ENCODE measurements around the gene GINS3. TPM values are rescaled to one million over a fixed set of nuclear protein-coding genes. Genes with fewer than 3 reads are reported as not detected.
A peak's percentile ranks its signal among the peaks of the same experiment; 100 is the strongest.

GINS3 gene
- total RNA-seq (7.1 TPM), polyA plus RNA-seq (ENCODE audit: insufficient read depth in 1 of 8, insufficient read length in 8 of 8, low replicate concordance in 1 of 8) (10 to 100 TPM in 3 of 8 donors, 1 to 10 TPM in 5; 7.7 to 12.6 (median 9.1) TPM)
- long read RNA-seq, donor 1, partial matches to known transcripts = 0 of 5 reads
- long read RNA-seq, donor 1, other reads (novel, unspliced or antisense) = 0 of 5 reads
- long read RNA-seq, donor 2 = 0 reads
- long read RNA-seq, donor 3, partial matches to known transcripts = 0 of 2 reads
- long read RNA-seq, donor 3, other reads (novel, unspliced or antisense) = 0 of 2 reads
- long read RNA-seq, donor 4, partial matches to known transcripts = 0 of 3 reads
- long read RNA-seq, donor 4, other reads (novel, unspliced or antisense) = 0 of 3 reads
- long read RNA-seq, donor 5, transcript GINS3-206 (1 exons, 3,202 nt) = major isoform, 12 of 18 reads
- long read RNA-seq, donor 5, partial matches to known transcripts = 0 of 18 reads
- long read RNA-seq, donor 5, other reads (novel, unspliced or antisense) = 0 of 18 reads
- long read RNA-seq, donor 6, partial matches to known transcripts = 0 of 4 reads
- long read RNA-seq, donor 6, other reads (novel, unspliced or antisense) = 0 of 4 reads
- long read RNA-seq, donor 7, transcript GINS3-206 (1 exons, 3,202 nt) = major isoform, 11 of 15 reads
- long read RNA-seq, donor 7, partial matches to known transcripts = 0 of 15 reads
- long read RNA-seq, donor 7, other reads (novel, unspliced or antisense) = 0 of 15 reads
- long read RNA-seq, donor 8, partial matches to known transcripts = 0 of 4 reads
- long read RNA-seq, donor 8, other reads (novel, unspliced or antisense) = 0 of 4 reads
- long read RNA-seq, donor 9, transcript GINS3-206 (1 exons, 3,202 nt) = major isoform, 6 of 9 reads
- long read RNA-seq, donor 9, partial matches to known transcripts = 0 of 9 reads
- long read RNA-seq, donor 9, other reads (novel, unspliced or antisense) = 0 of 9 reads
- long read RNA-seq, donor 10, transcript GINS3-206 (1 exons, 3,202 nt) = major isoform, 5 of 7 reads
- long read RNA-seq, donor 10, partial matches to known transcripts = 0 of 7 reads
- long read RNA-seq, donor 10, other reads (novel, unspliced or antisense) = 0 of 7 reads
- long read RNA-seq, donor 11, transcript GINS3-206 (1 exons, 3,202 nt) = major isoform, 8 of 10 reads
- long read RNA-seq, donor 11, partial matches to known transcripts = 0 of 10 reads
- long read RNA-seq, donor 11, other reads (novel, unspliced or antisense) = 0 of 10 reads

DNA sequence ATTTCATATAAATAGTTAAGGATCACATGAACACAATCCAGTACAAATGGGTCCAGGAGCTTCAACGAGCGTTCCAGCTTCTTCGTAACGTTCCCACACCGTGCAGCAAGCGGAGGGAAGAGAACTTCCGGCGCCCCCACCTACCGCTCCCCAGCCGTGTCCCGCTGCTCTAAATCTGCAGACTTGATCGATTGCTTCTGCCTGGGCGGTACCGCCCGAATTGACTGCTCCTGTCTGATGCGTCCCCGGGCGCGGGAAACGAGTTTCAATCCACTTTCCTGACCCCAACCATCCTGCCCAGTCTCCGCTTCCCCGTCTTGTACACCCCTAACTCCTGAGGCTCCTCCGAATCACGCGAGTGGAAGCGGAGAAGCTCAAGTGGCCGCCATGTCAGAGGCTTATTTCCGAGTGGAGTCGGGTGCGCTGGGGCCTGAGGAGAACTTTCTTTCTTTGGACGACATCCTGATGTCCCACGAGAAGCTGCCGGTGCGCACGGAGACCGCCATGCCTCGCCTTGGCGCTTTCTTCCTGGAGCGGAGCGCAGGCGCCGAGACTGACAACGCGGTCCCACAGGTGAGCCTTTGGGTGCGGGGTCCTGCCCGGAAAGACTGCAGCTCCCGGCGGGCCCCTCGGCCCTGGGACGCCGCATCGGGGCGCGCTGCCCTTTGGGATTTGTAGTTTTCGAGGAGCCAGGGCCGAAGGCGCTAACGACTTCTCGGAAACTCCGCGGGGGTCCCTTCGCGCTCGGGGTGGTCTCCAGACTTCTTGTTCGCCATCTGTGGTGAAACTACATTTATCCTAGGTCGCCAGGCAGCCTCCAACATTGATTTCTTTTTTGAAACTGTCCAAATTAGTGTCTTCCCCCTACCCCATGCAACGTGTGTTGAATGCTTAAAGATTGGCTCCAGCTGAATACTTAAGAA, at the start of gene GINS3:
Gene GINS3 (plus strand): TSS at position 257 of the 923 bp plus-strand sequence. CDS start 131 bp downstream, at position 388.
- Histone ChIP-seq H3K9me3 (replicated peaks; ENCODE audit: control insufficient read depth, low read depth, low read length) (no peaks in the 10 kb centered on the region), H3K4me3 (ENCODE audit: low read length) (peak within 1 kb of the TSS; percentile 99), H3K36me3 (ENCODE audit: control insufficient read depth, insufficient read depth, low read length) (no peaks in the 10 kb centered on the region), H3K4me1 (ENCODE audit: control insufficient read depth, insufficient read depth, low read length) (peaks cover 3% of the 10 kb centered on the region), H3K27me3 (ENCODE audit: control insufficient read depth, insufficient read depth, low read length) (peaks cover 4% of the 10 kb centered on the region), H3K27ac (ENCODE audit: low read length) (peak within 1 kb of the TSS; percentile 88)
- 0% methylated on average over 63 of the region's 67 CpGs for WGBS (ENCODE audit: insufficient coverage)
- DNase-seq = peak; percentile 97

- Histone ChIP-seq H3K4me1 (ENCODE audit: control insufficient read depth, insufficient read depth, low read length) (peaks cover 11% of the 10 kb centered on the region), H3K4me3 (ENCODE audit: low read length) (no peak overlapping the region), H3K9me3 (replicated peaks; ENCODE audit: control insufficient read depth, low read depth, low read length) (no peaks in the 10 kb centered on the region), H3K27ac (ENCODE audit: low read length) (no peak overlapping the region), H3K27me3 (ENCODE audit: control insufficient read depth, insufficient read depth, low read length) (no peaks in the 10 kb centered on the region), H3K36me3 (ENCODE audit: control insufficient read depth, insufficient read depth, low read length) (no peaks in the 10 kb centered on the region)
- no CpG with 5 or more reads among the region's 4 CpGs for WGBS (ENCODE audit: insufficient coverage)
- no peak for DNase-seq
Measured at GRCh38 chr16:58343562-58343961, 48.7 kb upstream of the GINS3 start.

GRCh38 chr16:58345574-58346354, 46.5 kb upstream of the GINS3 start:
- DNase-seq = no peak
- 82% methylated on average over 3 of the region's 14 CpGs for WGBS (ENCODE audit: insufficient coverage)
- Histone ChIP-seq H3K27me3 (ENCODE audit: control insufficient read depth, insufficient read depth, low read length) (no peaks in the 10 kb centered on the region), H3K4me1 (ENCODE audit: control insufficient read depth, insufficient read depth, low read length) (peaks cover 10% of the 10 kb centered on the region), H3K9me3 (replicated peaks; ENCODE audit: control insufficient read depth, low read depth, low read length) (no peaks in the 10 kb centered on the region), H3K36me3 (ENCODE audit: control insufficient read depth, insufficient read depth, low read length) (no peaks in the 10 kb centered on the region), H3K27ac (ENCODE audit: low read length) (no peak overlapping the region), H3K4me3 (ENCODE audit: low read length) (no peak overlapping the region)

DNA sequence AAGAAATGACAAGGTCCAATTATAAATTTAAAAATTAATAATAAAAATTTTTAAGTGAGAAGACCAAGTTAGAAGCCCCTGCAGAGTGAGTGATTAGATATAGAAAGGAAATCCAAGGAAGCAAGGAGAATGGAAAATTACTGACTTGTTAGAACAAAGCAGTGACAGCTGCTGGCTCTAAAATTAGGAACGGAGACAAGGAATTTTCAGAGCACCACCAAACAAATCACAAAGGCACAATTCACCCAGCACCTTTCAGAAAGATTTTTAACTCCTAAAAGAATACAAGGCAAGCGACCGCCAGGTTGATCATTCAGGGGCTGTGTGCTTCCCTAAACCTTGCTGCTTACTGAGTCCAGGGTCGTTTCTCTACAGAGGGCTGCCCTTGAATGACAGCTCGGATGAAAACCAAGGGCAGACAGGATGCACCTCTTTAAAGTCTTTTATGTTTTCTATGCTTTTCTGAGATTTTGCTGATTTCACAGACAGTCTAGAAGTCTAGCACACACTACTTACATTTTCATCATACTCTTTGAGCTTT, 45.4 kb upstream of the GINS3 start:
- Histone ChIP-seq H3K27me3 (ENCODE audit: control insufficient read depth, insufficient read depth, low read length) (no peaks in the 10 kb centered on the region), H3K9me3 (replicated peaks; ENCODE audit: control insufficient read depth, low read depth, low read length) (no peaks in the 10 kb centered on the region), H3K4me3 (ENCODE audit: low read length) (no peak overlapping the region), H3K4me1 (ENCODE audit: control insufficient read depth, insufficient read depth, low read length) (peaks cover 10% of the 10 kb centered on the region), H3K27ac (ENCODE audit: low read length) (no peak overlapping the region), H3K36me3 (ENCODE audit: control insufficient read depth, insufficient read depth, low read length) (no peaks in the 10 kb centered on the region)
- peak; percentile 40 for DNase-seq
- 35% methylated on average over 5 of the region's 5 CpGs for WGBS (ENCODE audit: insufficient coverage)

GRCh38 chr16:58348986-58349385, 43.3 kb upstream of the GINS3 start:
- Histone ChIP-seq H3K27ac (ENCODE audit: low read length) (peak overlapping the region; percentile 35), H3K4me1 (ENCODE audit: control insufficient read depth, insufficient read depth, low read length) (peaks cover 10% of the 10 kb centered on the region), H3K9me3 (replicated peaks; ENCODE audit: control insufficient read depth, low read depth, low read length) (no peaks in the 10 kb centered on the region), H3K4me3 (ENCODE audit: low read length) (no peak overlapping the region), H3K27me3 (ENCODE audit: control insufficient read depth, insufficient read depth, low read length) (no peaks in the 10 kb centered on the region), H3K36me3 (ENCODE audit: control insufficient read depth, insufficient read depth, low read length) (no peaks in the 10 kb centered on the region)
- DNase-seq = peak; percentile 37
- WGBS (ENCODE audit: insufficient coverage) = 10% methylated on average over 2 of the region's 3 CpGs

GRCh38 chr16:58352690-58353089, 39.6 kb upstream of the GINS3 start:
- H3K4me3 ChIP-seq (ENCODE audit: low read length) = no peak overlapping the region
- WGBS (ENCODE audit: insufficient coverage) = 80% methylated on average over 1 of the region's 8 CpGs
- no peak overlapping the region for H3K27ac ChIP-seq (ENCODE audit: low read length)
- no peaks in the 10 kb centered on the region for H3K36me3 ChIP-seq (ENCODE audit: control insufficient read depth, insufficient read depth, low read length)
- H3K4me1 ChIP-seq (ENCODE audit: control insufficient read depth, insufficient read depth, low read length) = peaks cover 4% of the 10 kb centered on the region
- no peaks in the 10 kb centered on the region for H3K27me3 ChIP-seq (ENCODE audit: control insufficient read depth, insufficient read depth, low read length)
- DNase-seq = no peak
- no peaks in the 10 kb centered on the region for H3K9me3 ChIP-seq (replicated peaks; ENCODE audit: control insufficient read depth, low read depth, low read length)

GRCh38 chr16:58360041-58360634, 32.1 kb upstream of the GINS3 start:
- Histone ChIP-seq H3K27ac (ENCODE audit: low read length) (no peak overlapping the region), H3K27me3 (ENCODE audit: control insufficient read depth, insufficient read depth, low read length) (peaks cover 3% of the 10 kb centered on the region), H3K9me3 (replicated peaks; ENCODE audit: control insufficient read depth, low read depth, low read length) (peaks cover 8% of the 10 kb centered on the region), H3K4me3 (ENCODE audit: low read length) (no peak overlapping the region), H3K36me3 (ENCODE audit: control insufficient read depth, insufficient read depth, low read length) (no peaks in the 10 kb centered on the region), H3K4me1 (ENCODE audit: control insufficient read depth, insufficient read depth, low read length) (no peaks in the 10 kb centered on the region)
- DNase-seq = no peak

- Histone ChIP-seq H3K36me3 (ENCODE audit: control insufficient read depth, insufficient read depth, low read length) (no peaks in the 10 kb centered on the region), H3K27ac (ENCODE audit: low read length) (no peak overlapping the region)
Measured at GRCh38 chr16:58361726-58362125, 30.5 kb upstream of the GINS3 start.

More at GRCh38 chr16:58361726-58362125, 30.5 kb upstream of the GINS3 start:
- no peaks in the 10 kb centered on the region for H3K4me1 ChIP-seq (ENCODE audit: control insufficient read depth, insufficient read depth, low read length)
- peaks cover 8% of the 10 kb centered on the region for H3K9me3 ChIP-seq (replicated peaks; ENCODE audit: control insufficient read depth, low read depth, low read length)
- no peak overlapping the region for H3K4me3 ChIP-seq (ENCODE audit: low read length)
- DNase-seq = no peak
- H3K27me3 ChIP-seq (ENCODE audit: control insufficient read depth, insufficient read depth, low read length) = peaks cover 3% of the 10 kb centered on the region
